Nephron progenitor cell (in vitro differentiated cells): ENCODE data around the gene LAMC3.

Source experiments
- DNase-seq: peaks from one replicate; pipeline ENCODE4 v3.0.0; 2021
- H3K27ac Mint-ChIP-seq: 2 replicates; pipeline ENCODE4 v1.8.0; 2021; ENCODE audit warnings: mild to moderate bottlenecking, moderate library complexity, mixed read lengths
- H3K27me3 Mint-ChIP-seq: 2 replicates; pipeline ENCODE4 v1.8.0; 2021; ENCODE audit warnings: mild to moderate bottlenecking, low read depth, mixed read lengths; ENCODE audit not compliant: poor library complexity
- H3K36me3 Mint-ChIP-seq: 2 replicates; pipeline ENCODE4 v1.8.0; 2021; ENCODE audit warnings: low read depth, mixed read lengths
- H3K4me1 Mint-ChIP-seq: 2 replicates; pipeline ENCODE4 v1.8.0; 2021; ENCODE audit warnings: mixed read lengths
- H3K4me3 Mint-ChIP-seq: 2 replicates; pipeline ENCODE4 v1.8.0; 2021; ENCODE audit warnings: mild to moderate bottlenecking, moderate library complexity, mixed read lengths
- H3K9me3 Mint-ChIP-seq: 2 replicates; pipeline ENCODE4 v1.8.0; 2021; ENCODE audit warnings: mild to moderate bottlenecking, moderate library complexity, mixed read lengths
- TF ChIP-seq, protein P1 (sequence below): fragments of 200-600 bp; sonication (generic); IDR thresholded peaks from 2 replicates; pipeline ENCODE4 v1.5.0; 2021; ENCODE audit warnings: antibody characterized with exemption

Gene LAMC3

DNA sequence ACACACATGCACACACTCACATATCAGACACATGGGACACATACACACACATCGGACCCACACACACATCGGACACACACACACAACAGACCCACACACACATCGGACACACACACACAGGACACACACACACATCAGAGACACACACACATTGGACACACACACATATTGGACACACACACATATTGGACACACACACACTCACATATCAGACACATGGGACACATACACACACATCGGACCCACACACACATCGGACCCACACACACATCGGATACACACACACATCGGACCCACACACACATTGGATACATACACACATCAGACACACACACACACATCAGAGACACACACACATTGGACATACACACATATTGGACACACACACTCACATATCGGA is 12.8 kb upstream of the LAMC3 start:
- no peak for DNase-seq
- H3K9me3 Mint-ChIP-seq, result no peaks in the 10 kb centered on the region
- peaks cover 39% of the 10 kb centered on the region for H3K27me3 Mint-ChIP-seq
- H3K36me3 Mint-ChIP-seq, result no peaks in the 10 kb centered on the region
- H3K27ac Mint-ChIP-seq, result no peak overlapping the region
- H3K4me1 Mint-ChIP-seq, result peaks cover 13% of the 10 kb centered on the region
- TF ChIP-seq, protein P1, sequence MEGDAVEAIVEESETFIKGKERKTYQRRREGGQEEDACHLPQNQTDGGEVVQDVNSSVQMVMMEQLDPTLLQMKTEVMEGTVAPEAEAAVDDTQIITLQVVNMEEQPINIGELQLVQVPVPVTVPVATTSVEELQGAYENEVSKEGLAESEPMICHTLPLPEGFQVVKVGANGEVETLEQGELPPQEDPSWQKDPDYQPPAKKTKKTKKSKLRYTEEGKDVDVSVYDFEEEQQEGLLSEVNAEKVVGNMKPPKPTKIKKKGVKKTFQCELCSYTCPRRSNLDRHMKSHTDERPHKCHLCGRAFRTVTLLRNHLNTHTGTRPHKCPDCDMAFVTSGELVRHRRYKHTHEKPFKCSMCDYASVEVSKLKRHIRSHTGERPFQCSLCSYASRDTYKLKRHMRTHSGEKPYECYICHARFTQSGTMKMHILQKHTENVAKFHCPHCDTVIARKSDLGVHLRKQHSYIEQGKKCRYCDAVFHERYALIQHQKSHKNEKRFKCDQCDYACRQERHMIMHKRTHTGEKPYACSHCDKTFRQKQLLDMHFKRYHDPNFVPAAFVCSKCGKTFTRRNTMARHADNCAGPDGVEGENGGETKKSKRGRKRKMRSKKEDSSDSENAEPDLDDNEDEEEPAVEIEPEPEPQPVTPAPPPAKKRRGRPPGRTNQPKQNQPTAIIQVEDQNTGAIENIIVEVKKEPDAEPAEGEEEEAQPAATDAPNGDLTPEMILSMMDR, result no peak
- H3K4me3 Mint-ChIP-seq, result no peak overlapping the region

DNA sequence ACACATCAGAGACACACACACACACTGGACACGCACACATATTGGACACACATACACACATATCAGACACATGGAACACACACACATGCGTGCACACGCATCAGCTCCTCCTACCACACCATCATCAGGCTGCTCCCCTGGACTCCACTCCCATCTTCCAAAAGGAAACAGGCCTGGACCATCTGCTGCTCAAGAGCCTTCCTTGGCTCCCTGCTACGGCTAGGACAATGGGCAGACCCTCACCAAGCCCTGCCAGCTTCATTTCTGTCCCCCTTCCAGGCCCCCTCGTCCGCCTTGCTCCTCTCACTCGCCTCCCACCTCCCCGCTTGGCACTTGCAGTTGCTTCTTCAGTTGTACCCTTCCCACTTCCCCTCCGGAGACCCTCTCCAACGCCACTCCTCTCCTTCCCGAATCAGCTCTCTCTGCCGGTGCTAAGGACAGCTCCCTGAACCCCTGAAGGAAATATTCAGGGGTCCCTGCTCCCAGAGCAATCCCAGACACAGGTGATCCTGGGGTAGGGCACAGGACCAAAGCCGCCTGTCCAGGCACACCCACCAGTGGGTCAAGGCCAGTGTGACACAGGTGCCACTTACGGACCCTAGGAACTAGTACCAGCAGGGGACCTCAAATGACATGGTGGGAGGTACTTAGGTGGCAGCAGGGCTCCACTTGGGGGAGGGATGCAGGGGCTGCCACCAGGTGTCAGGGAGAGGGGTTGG is 12.1 kb upstream of the LAMC3 start:
- DNase-seq, result no peak
- Mint-ChIP-seq H3K4me3 (no peak overlapping the region), H3K4me1 (peaks cover 6% of the 10 kb centered on the region), H3K9me3 (no peaks in the 10 kb centered on the region), H3K27me3 (peaks cover 39% of the 10 kb centered on the region), H3K36me3 (no peaks in the 10 kb centered on the region), H3K27ac (peak overlapping the region; percentile 17)
- TF ChIP-seq, protein P1, result no peak

DNA sequence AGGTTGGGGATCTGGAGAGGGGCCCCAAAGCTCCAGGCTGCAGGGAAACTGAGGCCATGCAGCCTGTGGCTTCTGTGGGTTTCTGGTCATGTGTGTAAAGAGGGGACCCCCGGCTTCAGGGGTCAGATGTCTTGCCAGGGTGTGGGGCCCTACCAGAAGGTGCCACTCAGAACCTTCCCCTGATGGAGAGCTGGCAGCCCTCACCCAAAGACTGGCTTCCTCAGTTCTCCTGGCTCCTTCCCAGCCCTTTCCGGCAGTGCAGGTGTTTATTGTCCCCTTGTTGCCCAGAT is 11.6 kb upstream of the LAMC3 start:
- no peak overlapping the region for H3K27ac Mint-ChIP-seq
- TF ChIP-seq, protein P1, result no peak
- no peak overlapping the region for H3K4me3 Mint-ChIP-seq
- peaks cover 38% of the 10 kb centered on the region for H3K27me3 Mint-ChIP-seq
- H3K9me3 Mint-ChIP-seq, result no peaks in the 10 kb centered on the region
- no peak for DNase-seq
- H3K36me3 Mint-ChIP-seq, result no peaks in the 10 kb centered on the region
- peaks cover 4% of the 10 kb centered on the region for H3K4me1 Mint-ChIP-seq

DNA sequence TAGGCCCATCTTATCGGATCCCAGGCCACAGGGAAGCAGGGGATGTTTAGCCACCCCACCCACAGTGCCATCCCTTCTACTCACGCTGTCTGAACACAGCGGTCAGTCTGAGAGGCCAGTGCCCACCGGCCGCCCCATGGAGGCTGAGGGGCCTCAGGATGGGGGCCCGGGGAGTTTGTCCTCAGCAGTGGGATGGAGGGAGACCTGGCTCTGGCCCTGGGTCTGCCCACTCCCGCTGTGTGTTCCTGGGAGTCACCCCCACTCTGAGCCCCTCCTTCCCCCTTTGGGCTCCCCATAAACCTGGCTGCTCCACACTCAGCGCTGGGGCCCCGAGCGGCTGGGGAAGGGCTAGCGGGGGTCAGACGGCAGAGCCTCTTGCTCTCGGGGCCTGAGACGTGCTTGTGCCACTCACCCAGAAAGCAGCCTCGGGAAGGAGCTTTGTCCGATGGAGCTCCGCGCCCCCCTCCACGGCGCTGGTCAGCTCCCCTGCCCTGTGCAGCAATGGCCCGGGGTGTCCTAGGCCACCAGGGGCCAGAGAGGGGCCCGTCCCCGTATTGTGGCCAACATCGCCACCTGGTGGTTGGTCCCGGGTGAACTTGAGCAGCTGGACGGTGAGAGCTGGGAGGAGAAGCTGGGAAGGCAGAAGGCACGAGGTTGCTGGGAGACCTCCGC is 10.9 kb upstream of the LAMC3 start:
- DNase-seq, result peak; percentile 95
- TF ChIP-seq, protein P1, result peak; percentile 81
- peaks cover 4% of the 10 kb centered on the region for H3K4me1 Mint-ChIP-seq
- no peaks in the 10 kb centered on the region for H3K36me3 Mint-ChIP-seq
- no peak overlapping the region for H3K27ac Mint-ChIP-seq
- no peak overlapping the region for H3K4me3 Mint-ChIP-seq
- no peaks in the 10 kb centered on the region for H3K9me3 Mint-ChIP-seq
- H3K27me3 Mint-ChIP-seq, result peaks cover 32% of the 10 kb centered on the region

DNA sequence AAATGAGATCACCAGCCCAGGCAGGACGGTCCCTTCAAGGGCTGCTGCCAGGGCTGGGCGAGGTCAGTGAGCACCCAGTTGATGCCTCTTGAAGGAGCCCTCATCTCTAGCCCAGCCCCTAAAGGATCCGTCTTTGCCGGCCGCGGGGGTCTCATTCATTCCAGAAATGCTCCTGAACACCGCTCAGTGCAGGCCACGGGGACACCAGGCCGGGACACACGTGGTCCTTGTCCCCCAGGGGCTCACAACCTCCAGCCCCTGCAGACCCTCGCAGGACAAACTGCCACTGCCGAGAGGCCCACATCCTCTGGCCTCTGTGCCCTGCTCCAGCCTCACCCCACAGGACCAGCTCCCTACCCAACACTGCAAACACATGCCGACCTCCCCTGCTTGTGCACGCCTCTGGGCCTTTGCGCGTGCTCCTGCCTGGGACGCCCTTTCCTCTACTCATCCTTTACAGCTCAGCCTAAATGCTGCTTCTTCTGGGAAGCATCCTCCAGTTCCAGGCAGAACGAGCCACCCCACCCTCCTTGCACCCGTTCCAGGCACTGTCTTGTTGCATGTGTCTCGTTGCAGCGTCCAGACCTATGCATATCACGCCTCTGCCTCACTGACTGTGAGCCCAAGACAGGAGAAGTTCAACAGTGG is 10.3 kb upstream of the LAMC3 start:
- H3K36me3 Mint-ChIP-seq, result no peaks in the 10 kb centered on the region
- H3K27ac Mint-ChIP-seq, result no peak overlapping the region
- no peaks in the 10 kb centered on the region for H3K9me3 Mint-ChIP-seq
- no peak overlapping the region for H3K4me3 Mint-ChIP-seq
- DNase-seq, result no peak
- TF ChIP-seq, protein P1, result no peak
- H3K27me3 Mint-ChIP-seq, result peaks cover 37% of the 10 kb centered on the region
- H3K4me1 Mint-ChIP-seq, result peaks cover 4% of the 10 kb centered on the region
